GM12878 (cell line): ENCODE data around the gene PRKN. TPM values are rescaled to one million over a fixed set of nuclear protein-coding genes. Genes with fewer than 3 reads are reported as not detected.

ENCODE experiments used
- ATAC-seq: fragments of 200-7000 bp; cut with Tn5 transposase; 3 replicates; pipeline ENCODE4 v1.9.1; 2020; ENCODE audit warnings: mild to moderate bottlenecking, moderate library complexity
- BruUV-seq: library from RNA; stranded (reverse); fragments of 400-500 nt; replicated peaks from 2 replicates; lab custom pipeline; 2021; lab: Mats Ljungman, UMichigan
- CTCF ChIA-PET: fragments of 300-600 bp; sonication (Branson Sonifier 250); formaldehyde crosslinking; extraction: SDS; loops from one replicate; lab custom pipeline; 2021; ENCODE audit warnings: inconsistent platforms; lab: Yijun Ruan, JAX
- POLR2A ChIA-PET: fragments of 350-600 bp; formaldehyde crosslinking; extraction: SDS; loops from one replicate; lab custom pipeline; 2021; ENCODE audit warnings: inconsistent platforms; lab: Charles Lee
- RAD21 ChIA-PET: fragments of 300-600 bp; sonication (Branson Sonifier 250); formaldehyde crosslinking; loops from one replicate; lab custom pipeline; 2023; ENCODE audit warnings: antibody characterized with exemption; ENCODE audit not compliant: unreplicated experiment; lab: Charles Lee
- SMC1A ChIA-PET: fragments of 300-600 bp; sonication (Branson Sonifier 250); formaldehyde crosslinking; loops from one replicate; lab custom pipeline; 2023; ENCODE audit not compliant: unreplicated experiment, uncharacterized antibody; lab: Charles Lee
- DNase-seq: peaks from one replicate; pipeline ENCODE4 v3.0.0-alpha.2; 2011; ENCODE audit warnings: low read depth, low spot score
- FAIRE-seq: peaks from 3 replicates; lab custom pipeline; 2011; peaks lifted over from hg19 to GRCh38; lab: Jason Lieb, UNC
- H2AFZ ChIP-seq: 2 replicates; pipeline ENCODE4 v1.6.0; 2011; ENCODE audit warnings: low read depth, low read length, control low read depth; ENCODE audit not compliant: control insufficient read depth
- H3K27ac ChIP-seq: 2 replicates; pipeline ENCODE4 v1.5.1; 2011; ENCODE audit warnings: control low read depth; ENCODE audit not compliant: control insufficient read depth, insufficient read depth
- H3K27me3 ChIP-seq, 2 experiments: replicated peaks in 1 of 2; 2 replicates each; pipeline versions ENCODE4 v1.6.0 to v1.6.1; 2011; ENCODE audit warnings: low read length in 1 of 2; ENCODE audit not compliant: control insufficient read depth in 2 of 2, insufficient read depth in 2 of 2
- H3K36me3 ChIP-seq, 2 experiments: 2 replicates each; pipeline ENCODE4 v1.5.1; 2011; ENCODE audit warnings: low read length in 1 of 2; ENCODE audit not compliant: control insufficient read depth in 2 of 2, insufficient read depth in 2 of 2
- H3K4me1 ChIP-seq: 2 replicates; pipeline ENCODE4 v1.6.1; 2011; ENCODE audit warnings: mild to moderate bottlenecking, low read length, moderate library complexity, mixed read lengths; ENCODE audit not compliant: control insufficient read depth, insufficient read depth
- H3K4me2 ChIP-seq: 2 replicates; pipeline ENCODE4 v1.6.0; 2011; ENCODE audit warnings: control low read depth; ENCODE audit not compliant: control insufficient read depth, insufficient read depth
- H3K4me3 ChIP-seq: fragments of 200-600 bp; sonication (generic); 2 replicates; pipeline ENCODE4 v1.5.1; 2016
- H3K79me2 ChIP-seq: 2 replicates; pipeline ENCODE4 v1.6.0; 2011; ENCODE audit warnings: low read length; ENCODE audit not compliant: control insufficient read depth, insufficient read depth
- H3K9ac ChIP-seq: 2 replicates; pipeline ENCODE4 v1.8.0; 2011; ENCODE audit warnings: low read length, control low read depth, mixed read lengths; ENCODE audit not compliant: control insufficient read depth, insufficient read depth
- H3K9me3 ChIP-seq: replicated peaks from 3 replicates; pipeline ENCODE4 v1.5.1; 2011; ENCODE audit warnings: mild to moderate bottlenecking, low read length; ENCODE audit not compliant: control insufficient read depth, insufficient read depth
- H4K20me1 ChIP-seq: 2 replicates; pipeline ENCODE4 v1.6.0; 2011; ENCODE audit not compliant: control insufficient read depth, insufficient read depth
- KDM1A ChIP-seq: fragments of 200-600 bp; sonication (generic); IDR thresholded peaks from 2 replicates; pipeline ENCODE4 v1.6.1; 2016; ENCODE audit warnings: borderline replicate concordance
- MLLT1 ChIP-seq: fragments of 450-650 bp; IDR thresholded peaks from 2 replicates; pipeline ENCODE4 v1.6.1; 2016; ENCODE audit warnings: mild to moderate bottlenecking
- TCF7 ChIP-seq: IDR thresholded peaks from 2 replicates; pipeline ENCODE4 v1.6.1; 2014; ENCODE audit warnings: antibody characterized with exemption, borderline replicate concordance
- WGBS: methylation state at CpG from one replicate; pipeline ENCODE4 v1.1.6; 2016; ENCODE audit warnings: low lambda C conversion rate; ENCODE audit not compliant: insufficient replicate concordance, insufficient coverage; ENCODE audit errors: missing lambda C conversion rate; 5-methylcytosine and 5-hydroxymethylcytosine counted together
- in situ Hi-C: fragments of 300-500 bp; cut with MboI; formaldehyde crosslinking; loops from 9 replicates; pipeline ENCODE4 v1.14.3; 2018; ENCODE audit warnings: mixed read lengths
- intact Hi-C: fragments of 100-400 bp; cut with micrococcal nuclease; formaldehyde crosslinking; loops from one replicate; pipeline ENCODE4 v1.14.2; 2022; ENCODE audit not compliant: unreplicated experiment
- polyA plus RNA-seq, 11 experiments: library from polyadenylated mRNA; depleted of rRNA in 4 of 11; unstranded in 6 of 11; stranded (reverse) in 5 of 11; fragments of >200 nt; fragmentation: Nextera tagmentation in 4 of 11; fragmentation: Illumina TruSeq in 1 of 11; extraction: Ambion mirVana in 4 of 11; extraction: Trizol in 1 of 11; gene quantifications; 1 replicate in 1 of 11; 2 replicates in 10 of 11; pipeline versions ENCODE4 v1.2.1 to v1.2.3, GENCODE V29; 2011 to 2016; ENCODE audit warnings: inconsistent platforms in 2 of 11, missing spikeins in 2 of 11, low read depth in 1 of 11
- total RNA-seq, 4 experiments: library from RNA; depleted of rRNA in 3 of 4; stranded (reverse); fragments of >200 nt in 3 of 4; fragmentation: Illumina TruSeq in 1 of 4; extraction: Trizol in 1 of 4; gene quantifications; 2 replicates each; pipeline versions ENCODE4 v1.2.1 to v1.2.3, GENCODE V29; 2013 to 2021
- TF ChIP-seq, protein P1 (sequence below): fragments of 450-650 bp; conservative IDR thresholded peaks from 2 replicates; pipeline ENCODE4 v1.6.1; 2017; ENCODE audit warnings: mild to moderate bottlenecking, moderate library complexity
- TF ChIP-seq, protein P2 (sequence below): IDR thresholded peaks from 2 replicates; pipeline ENCODE4 v1.6.1; 2011; ENCODE audit warnings: mild to moderate bottlenecking, low read depth, low read length, moderate library complexity; ENCODE audit not compliant: insufficient replicate concordance
- TF ChIP-seq, protein P3 (sequence below): IDR thresholded peaks from 2 replicates; pipeline ENCODE4 v1.6.1; 2012; ENCODE audit warnings: mild to moderate bottlenecking, low read depth, low read length

PRKN gene
- total and polyA plus RNA-seq, 10 of the 15 experiments (the other 5 are each of a cell fraction or from before 2014, with no cell fraction given), result 0.06 to 0.09 TPM; not detected in 8

GRCh38 chr6:162770955-162771354, 43.4 kb upstream of the PRKN start:
- H3K4me1 ChIP-seq, result no peaks in the 10 kb centered on the region
- no peak for ATAC-seq
- no peaks in the 10 kb centered on the region for H3K27me3 ChIP-seq
- no peak overlapping the region for H2AFZ ChIP-seq
- no peaks in the 10 kb centered on the region for H3K9me3 ChIP-seq
- RAD21 ChIA-PET, result no interaction called here
- no TSS peak for BruUV-seq
- DNase-seq, result no peak
- no peak overlapping the region for H3K9ac ChIP-seq
- H3K27ac ChIP-seq, result no peak overlapping the region
- WGBS, result 32% methylated on average over 1 of the region's 1 CpG
- H3K79me2 ChIP-seq, result no peaks in the 10 kb centered on the region
- CTCF ChIA-PET, result no interaction called here
- no peaks in the 10 kb centered on the region for H3K36me3 ChIP-seq
- intact Hi-C loops, result no loop called here
- H4K20me1 ChIP-seq, result no peaks in the 10 kb centered on the region
- SMC1A ChIA-PET, result no interaction called here
- POLR2A ChIA-PET, result no interaction called here
- no peak for FAIRE-seq
- H3K4me3 ChIP-seq, result no peak overlapping the region
- no peak for TF ChIP-seq TCF7
- TF ChIP-seq, protein P1, sequence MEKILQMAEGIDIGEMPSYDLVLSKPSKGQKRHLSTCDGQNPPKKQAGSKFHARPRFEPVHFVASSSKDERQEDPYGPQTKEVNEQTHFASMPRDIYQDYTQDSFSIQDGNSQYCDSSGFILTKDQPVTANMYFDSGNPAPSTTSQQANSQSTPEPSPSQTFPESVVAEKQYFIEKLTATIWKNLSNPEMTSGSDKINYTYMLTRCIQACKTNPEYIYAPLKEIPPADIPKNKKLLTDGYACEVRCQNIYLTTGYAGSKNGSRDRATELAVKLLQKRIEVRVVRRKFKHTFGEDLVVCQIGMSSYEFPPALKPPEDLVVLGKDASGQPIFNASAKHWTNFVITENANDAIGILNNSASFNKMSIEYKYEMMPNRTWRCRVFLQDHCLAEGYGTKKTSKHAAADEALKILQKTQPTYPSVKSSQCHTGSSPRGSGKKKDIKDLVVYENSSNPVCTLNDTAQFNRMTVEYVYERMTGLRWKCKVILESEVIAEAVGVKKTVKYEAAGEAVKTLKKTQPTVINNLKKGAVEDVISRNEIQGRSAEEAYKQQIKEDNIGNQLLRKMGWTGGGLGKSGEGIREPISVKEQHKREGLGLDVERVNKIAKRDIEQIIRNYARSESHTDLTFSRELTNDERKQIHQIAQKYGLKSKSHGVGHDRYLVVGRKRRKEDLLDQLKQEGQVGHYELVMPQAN, result no peak
- TF ChIP-seq, protein P2, sequence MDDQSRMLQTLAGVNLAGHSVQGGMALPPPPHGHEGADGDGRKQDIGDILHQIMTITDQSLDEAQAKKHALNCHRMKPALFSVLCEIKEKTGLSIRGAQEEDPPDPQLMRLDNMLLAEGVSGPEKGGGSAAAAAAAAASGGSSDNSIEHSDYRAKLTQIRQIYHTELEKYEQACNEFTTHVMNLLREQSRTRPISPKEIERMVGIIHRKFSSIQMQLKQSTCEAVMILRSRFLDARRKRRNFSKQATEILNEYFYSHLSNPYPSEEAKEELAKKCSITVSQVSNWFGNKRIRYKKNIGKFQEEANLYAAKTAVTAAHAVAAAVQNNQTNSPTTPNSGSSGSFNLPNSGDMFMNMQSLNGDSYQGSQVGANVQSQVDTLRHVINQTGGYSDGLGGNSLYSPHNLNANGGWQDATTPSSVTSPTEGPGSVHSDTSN, result no peak
- TF ChIP-seq MLLT1, result no peak
- TF ChIP-seq, protein P3, sequence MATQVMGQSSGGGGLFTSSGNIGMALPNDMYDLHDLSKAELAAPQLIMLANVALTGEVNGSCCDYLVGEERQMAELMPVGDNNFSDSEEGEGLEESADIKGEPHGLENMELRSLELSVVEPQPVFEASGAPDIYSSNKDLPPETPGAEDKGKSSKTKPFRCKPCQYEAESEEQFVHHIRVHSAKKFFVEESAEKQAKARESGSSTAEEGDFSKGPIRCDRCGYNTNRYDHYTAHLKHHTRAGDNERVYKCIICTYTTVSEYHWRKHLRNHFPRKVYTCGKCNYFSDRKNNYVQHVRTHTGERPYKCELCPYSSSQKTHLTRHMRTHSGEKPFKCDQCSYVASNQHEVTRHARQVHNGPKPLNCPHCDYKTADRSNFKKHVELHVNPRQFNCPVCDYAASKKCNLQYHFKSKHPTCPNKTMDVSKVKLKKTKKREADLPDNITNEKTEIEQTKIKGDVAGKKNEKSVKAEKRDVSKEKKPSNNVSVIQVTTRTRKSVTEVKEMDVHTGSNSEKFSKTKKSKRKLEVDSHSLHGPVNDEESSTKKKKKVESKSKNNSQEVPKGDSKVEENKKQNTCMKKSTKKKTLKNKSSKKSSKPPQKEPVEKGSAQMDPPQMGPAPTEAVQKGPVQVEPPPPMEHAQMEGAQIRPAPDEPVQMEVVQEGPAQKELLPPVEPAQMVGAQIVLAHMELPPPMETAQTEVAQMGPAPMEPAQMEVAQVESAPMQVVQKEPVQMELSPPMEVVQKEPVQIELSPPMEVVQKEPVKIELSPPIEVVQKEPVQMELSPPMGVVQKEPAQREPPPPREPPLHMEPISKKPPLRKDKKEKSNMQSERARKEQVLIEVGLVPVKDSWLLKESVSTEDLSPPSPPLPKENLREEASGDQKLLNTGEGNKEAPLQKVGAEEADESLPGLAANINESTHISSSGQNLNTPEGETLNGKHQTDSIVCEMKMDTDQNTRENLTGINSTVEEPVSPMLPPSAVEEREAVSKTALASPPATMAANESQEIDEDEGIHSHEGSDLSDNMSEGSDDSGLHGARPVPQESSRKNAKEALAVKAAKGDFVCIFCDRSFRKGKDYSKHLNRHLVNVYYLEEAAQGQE, result no peak
- no peak for TF ChIP-seq KDM1A
- in situ Hi-C loops, result no loop called here
- H3K4me2 ChIP-seq, result no peak overlapping the region
